ENCODE results near the gene PCDH12.
A peak's percentile ranks its signal among the peaks of the same experiment; 100 is the strongest.

DNA sequence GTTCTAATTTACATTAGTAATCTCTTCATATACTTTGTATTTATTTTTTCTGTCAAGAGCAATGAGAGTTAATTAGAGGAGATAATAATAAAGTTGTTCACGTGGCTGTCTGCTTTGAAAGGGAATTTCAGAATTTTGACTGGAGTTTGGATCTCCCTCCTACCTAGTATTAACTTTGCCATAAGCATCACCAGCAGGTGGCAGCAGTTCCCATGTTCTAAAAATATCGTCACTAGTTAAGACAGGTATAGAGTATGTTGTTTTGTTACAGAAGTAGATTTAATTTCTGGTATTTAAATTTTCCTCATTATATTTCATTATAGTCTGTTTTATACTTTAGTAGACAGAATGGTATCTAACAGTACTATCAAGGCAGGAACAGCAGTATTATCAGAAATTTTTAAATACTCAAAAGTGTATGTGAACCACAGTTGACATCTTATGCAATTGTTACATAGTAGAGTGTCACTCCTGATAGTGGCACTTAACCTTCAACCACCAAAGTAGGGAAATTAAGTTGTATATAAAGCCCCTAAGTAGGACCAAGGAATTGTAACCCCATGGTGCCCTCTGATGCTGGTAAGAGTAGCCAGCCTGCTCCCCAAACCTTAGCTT is 34.5 kb upstream of the PCDH12 start:
- TF ChIP-seq, protein P1, sequence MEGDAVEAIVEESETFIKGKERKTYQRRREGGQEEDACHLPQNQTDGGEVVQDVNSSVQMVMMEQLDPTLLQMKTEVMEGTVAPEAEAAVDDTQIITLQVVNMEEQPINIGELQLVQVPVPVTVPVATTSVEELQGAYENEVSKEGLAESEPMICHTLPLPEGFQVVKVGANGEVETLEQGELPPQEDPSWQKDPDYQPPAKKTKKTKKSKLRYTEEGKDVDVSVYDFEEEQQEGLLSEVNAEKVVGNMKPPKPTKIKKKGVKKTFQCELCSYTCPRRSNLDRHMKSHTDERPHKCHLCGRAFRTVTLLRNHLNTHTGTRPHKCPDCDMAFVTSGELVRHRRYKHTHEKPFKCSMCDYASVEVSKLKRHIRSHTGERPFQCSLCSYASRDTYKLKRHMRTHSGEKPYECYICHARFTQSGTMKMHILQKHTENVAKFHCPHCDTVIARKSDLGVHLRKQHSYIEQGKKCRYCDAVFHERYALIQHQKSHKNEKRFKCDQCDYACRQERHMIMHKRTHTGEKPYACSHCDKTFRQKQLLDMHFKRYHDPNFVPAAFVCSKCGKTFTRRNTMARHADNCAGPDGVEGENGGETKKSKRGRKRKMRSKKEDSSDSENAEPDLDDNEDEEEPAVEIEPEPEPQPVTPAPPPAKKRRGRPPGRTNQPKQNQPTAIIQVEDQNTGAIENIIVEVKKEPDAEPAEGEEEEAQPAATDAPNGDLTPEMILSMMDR (IDR thresholded peaks at IDR 0.05; ENCODE audit: low read depth, low read length, poor library complexity, severe bottlenecking) = peak; percentile 65
- no peak for TF ChIP-seq EZH2phosphoT487 (IDR thresholded peaks at IDR 0.05; ENCODE audit: borderline replicate concordance, low read length)
